WI38 (cell line): ENCODE results near the gene HOATZ.

Source experiments
- H3K4me3 ChIP-seq: 2 replicates; pipeline ENCODE4 v1.5.1; 2011; ENCODE audit warnings: low read depth, mild to moderate bottlenecking, control low read depth, low read length
- TF ChIP-seq, protein P1 (sequence below): IDR thresholded peaks from 2 replicates; pipeline ENCODE4 v1.5.1; 2012; ENCODE audit warnings: low read depth, mild to moderate bottlenecking, control low read depth, low read length

The HOATZ gene

DNA sequence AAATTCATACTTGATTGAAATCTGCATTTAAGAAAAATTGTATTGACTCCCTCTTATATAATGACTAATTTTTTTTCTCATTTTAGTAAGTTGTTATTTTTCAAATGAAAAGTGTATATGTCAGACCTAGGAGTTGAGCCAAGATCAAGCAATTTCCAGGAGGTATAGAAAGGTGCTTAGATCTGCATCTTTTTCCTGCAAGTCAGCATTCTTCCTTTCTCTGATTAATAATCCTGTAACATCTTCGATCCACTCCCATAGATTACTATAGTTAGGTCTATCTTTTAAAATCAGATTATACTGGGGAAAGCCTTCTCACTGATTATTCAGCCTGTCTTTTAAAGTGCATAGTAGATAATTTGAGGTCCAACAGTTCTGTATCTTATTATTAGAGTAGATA, 12.7 kb downstream of the HOATZ start:
- TF ChIP-seq, protein P1, sequence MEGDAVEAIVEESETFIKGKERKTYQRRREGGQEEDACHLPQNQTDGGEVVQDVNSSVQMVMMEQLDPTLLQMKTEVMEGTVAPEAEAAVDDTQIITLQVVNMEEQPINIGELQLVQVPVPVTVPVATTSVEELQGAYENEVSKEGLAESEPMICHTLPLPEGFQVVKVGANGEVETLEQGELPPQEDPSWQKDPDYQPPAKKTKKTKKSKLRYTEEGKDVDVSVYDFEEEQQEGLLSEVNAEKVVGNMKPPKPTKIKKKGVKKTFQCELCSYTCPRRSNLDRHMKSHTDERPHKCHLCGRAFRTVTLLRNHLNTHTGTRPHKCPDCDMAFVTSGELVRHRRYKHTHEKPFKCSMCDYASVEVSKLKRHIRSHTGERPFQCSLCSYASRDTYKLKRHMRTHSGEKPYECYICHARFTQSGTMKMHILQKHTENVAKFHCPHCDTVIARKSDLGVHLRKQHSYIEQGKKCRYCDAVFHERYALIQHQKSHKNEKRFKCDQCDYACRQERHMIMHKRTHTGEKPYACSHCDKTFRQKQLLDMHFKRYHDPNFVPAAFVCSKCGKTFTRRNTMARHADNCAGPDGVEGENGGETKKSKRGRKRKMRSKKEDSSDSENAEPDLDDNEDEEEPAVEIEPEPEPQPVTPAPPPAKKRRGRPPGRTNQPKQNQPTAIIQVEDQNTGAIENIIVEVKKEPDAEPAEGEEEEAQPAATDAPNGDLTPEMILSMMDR: no peak
- H3K4me3 ChIP-seq: no peak overlapping the region

DNA sequence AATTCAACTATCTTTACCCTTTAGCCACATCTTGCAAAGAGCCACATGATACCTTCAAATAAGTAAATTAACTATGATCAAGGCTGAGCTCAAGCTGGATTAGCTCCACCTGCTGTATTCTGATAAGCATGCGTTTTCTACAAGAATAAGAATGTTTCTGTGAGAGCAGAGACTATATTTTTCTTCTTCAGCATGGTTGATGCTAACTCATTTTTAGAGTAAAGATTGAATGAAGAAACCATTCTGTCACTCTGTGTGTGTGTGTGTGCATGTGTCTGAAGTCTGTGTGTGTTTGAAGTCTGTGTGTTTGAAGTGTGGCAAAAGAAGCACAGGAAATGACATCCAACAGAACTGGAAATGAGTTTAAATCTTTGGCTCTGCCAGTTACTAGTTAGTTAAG, 14.0 kb downstream of the HOATZ start:
- no peak overlapping the region for H3K4me3 ChIP-seq
- TF ChIP-seq, protein P1: no peak

DNA sequence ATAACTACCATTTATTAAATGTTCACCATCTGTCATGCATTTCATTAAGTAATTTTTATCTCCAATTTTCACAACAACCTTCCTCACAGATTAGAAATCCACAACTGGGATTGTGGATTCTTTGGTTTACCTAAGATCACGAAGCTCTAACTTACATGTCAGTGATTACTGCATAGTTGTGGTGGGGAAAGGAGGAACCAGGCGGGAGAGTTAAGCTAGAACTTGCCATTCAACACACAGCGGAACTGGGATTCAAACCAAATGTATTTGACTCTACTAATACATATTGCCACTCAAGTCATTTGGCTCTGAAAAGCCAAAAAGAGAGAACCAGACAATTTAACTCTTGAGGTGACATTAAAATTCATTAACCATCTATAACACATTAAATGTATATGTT, 15.5 kb downstream of the HOATZ start:
- no peak overlapping the region for H3K4me3 ChIP-seq
- TF ChIP-seq, protein P1: no peak

DNA sequence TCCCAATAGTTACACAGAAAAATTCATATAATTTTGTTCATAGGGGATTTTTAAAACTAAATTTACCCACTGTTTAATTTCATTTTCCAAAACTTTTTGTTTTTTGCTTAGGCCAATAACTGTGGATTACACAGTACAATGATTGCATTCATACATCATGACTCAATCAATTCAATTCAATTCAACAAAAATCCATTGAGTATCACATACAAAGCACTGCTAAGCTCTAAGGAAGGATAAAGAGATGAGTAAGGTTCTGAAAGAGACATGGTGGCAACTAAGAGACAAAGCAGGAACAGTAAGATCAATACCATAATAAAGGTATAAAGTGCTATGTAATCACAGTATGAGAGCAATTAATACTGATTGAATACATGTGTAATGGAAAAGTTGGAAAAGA, 16.6 kb downstream of the HOATZ start:
- TF ChIP-seq, protein P1: no peak

DNA sequence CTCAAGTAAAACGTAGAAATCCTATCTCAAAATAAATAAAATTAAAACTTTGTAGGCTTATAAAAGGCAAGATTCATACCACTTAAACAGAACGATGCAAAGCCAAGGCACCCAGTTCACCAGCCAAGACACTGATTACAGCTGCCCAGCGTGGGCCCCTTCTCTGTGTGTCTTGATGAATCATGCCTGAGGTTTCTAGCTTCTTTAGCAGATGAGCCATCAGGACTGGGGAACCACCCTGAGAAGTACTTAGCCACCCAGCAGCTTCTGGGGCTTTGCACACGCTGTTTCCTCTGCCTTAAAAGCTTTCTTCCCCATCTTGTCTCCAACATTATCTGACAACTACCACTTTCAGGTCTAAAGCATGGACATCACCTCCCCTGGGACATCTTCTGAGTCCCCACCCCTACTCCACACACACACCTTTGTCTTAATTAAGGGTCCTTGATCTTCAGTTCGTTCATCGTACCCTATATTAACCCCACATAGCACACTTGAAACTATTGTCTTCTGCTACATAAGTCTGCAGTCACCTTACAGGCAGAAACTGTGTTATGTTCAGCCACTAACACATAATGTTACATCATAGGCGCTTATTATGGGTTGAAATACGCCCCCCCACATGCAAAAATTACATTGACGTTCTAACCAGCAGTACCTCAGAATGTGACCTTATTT, 17.2 kb downstream of the HOATZ start:
- TF ChIP-seq, protein P1: no peak
- no peak overlapping the region for H3K4me3 ChIP-seq

More for the DNA sequence above, 16.6 kb downstream of the HOATZ start:
- H3K4me3 ChIP-seq: no peak overlapping the region

DNA sequence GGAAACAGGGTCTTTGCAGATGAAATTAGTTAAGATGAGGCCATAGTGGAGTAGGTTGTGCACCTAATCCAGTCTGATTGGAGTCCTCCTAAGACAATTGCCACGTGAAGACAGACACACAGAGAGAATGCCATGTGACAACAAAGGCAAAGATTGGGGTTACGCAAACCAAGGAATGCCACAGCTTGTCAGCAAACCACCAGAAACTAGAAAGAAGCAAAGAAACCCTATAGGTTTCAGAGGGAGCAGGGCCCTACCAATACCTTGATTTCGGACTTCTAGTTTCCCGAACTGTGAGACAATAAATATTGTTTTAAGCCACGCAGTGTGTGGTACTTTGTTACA, 17.8 kb downstream of the HOATZ start:
- TF ChIP-seq, protein P1: no peak
- no peak overlapping the region for H3K4me3 ChIP-seq

DNA sequence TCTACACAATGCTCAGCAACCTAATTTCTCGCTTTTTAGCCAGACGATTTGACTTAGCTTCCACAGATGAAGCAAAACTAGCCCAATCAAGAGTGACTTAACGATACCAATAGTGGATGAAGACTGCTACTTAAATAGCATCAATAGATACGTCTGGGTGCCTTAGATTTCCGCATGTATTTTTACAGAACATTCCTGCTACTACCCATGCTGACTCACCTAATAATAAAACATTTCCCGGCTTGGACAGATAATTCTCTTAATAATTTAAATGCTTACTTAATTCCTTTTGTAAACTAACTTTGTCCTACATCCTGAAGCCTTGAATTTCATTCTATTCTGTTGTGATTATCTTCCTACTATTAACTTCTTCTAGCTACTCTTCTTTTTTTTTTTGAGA, 20.7 kb downstream of the HOATZ start:
- no peak overlapping the region for H3K4me3 ChIP-seq

More for the DNA sequence above, 20.7 kb downstream of the HOATZ start:
- TF ChIP-seq, protein P1: no peak
